ENCODE results near the gene SSH2. TPM values are rescaled to one million over a fixed set of nuclear protein-coding genes. Genes with fewer than 3 reads are reported as not detected.

Gene SSH2
- total RNA-seq, 4 donors from 2014 or later: 140 to 241 (median 172) TPM

GRCh38 chr17:29579866-29580771 lies 349.9 kb downstream of the SSH2 start:
- DNase-seq (peak; percentile 62 to 83), ATAC-seq (peak; percentile 76 to 92)
- intact Hi-C loops (cut with DNase I; ENCODE audit: low total_unique reads) (loop anchor here (1.0 to 10.0 kb wide), 6 partner anchors 11 to 513 kb away; partner anchors contain the start of gene SSH2), in situ Hi-C loops (cut with MboI; ENCODE audit: low sequenced_read_pairs in 4 of 4) (loop anchor here in 2 of 4 donors (10.0 to 25.0 kb wide), 2 partner anchors 205 to 357 kb away; partner anchors contain the start of genes EFCAB5 (in 1 of the 2) and SSH2 (in 1 of the 2))
- Histone ChIP-seq H3K4me3 (no peak overlapping the region), H3K9me3 (no peaks in the 10 kb centered on the region), H3K27me3 (no peaks in the 10 kb centered on the region), H3K27ac (peak overlapping the region in 3 of 4 donors; percentile 2 to 53 (median 31)), H3K4me1 (peaks cover 23 to 28% of the 10 kb centered on the region in 2 donors), H3K36me3 (peaks cover 0 to 71% of the 10 kb centered on the region in 2 donors)
- peak; percentile 82 to 95 (median 94) for TF ChIP-seq CTCF (IDR thresholded peaks at IDR 0.05 in 4 of 5, conservative IDR thresholded peaks at IDR 0.05 in 1 of 5)
- TF ChIP-seq POLR2A (IDR thresholded peaks at IDR 0.05): no peak

GRCh38 chr17:29578626-29579485 lies 351.2 kb downstream of the SSH2 start:
- peaks cover 13 to 15% of the 10 kb centered on the region in 2 donors for H3K4me1 ChIP-seq
- H3K27me3 ChIP-seq: no peaks in the 10 kb centered on the region
- DNase-seq (no peak), ATAC-seq (no peak)
- in situ Hi-C loops (cut with MboI; ENCODE audit: low sequenced_read_pairs in 4 of 4): loop anchor here in 2 of 4 donors (10.0 to 25.0 kb wide), 2 partner anchors 206 to 358 kb away; partner anchors contain the start of genes EFCAB5 (in 1 of the 2) and SSH2 (in 1 of the 2)
- H3K36me3 ChIP-seq: peaks cover 0 to 82% of the 10 kb centered on the region in 2 donors
- H3K9me3 ChIP-seq: no peaks in the 10 kb centered on the region
- TF ChIP-seq CTCF (IDR thresholded peaks at IDR 0.05 in 4 of 5, conservative IDR thresholded peaks at IDR 0.05 in 1 of 5) (no peak), POLR2A (IDR thresholded peaks at IDR 0.05) (no peak)
- intact Hi-C loops (cut with DNase I; ENCODE audit: low total_unique reads): no loop called here
- H3K4me3 ChIP-seq: no peak overlapping the region
- no peak overlapping the region for H3K27ac ChIP-seq

- in situ Hi-C loops (cut with MboI; ENCODE audit: low sequenced_read_pairs in 4 of 4): loop anchor here in 2 of 4 donors (10.0 to 25.0 kb wide), 2 partner anchors 207 to 360 kb away; partner anchors contain the start of genes EFCAB5 (in 1 of the 2) and SSH2 (in 1 of the 2)
- peak in 1 of 2 donors; percentile 14 for DNase-seq
- Histone ChIP-seq H3K4me3 (no peak overlapping the region), H3K27ac (no peak overlapping the region), H3K4me1 (peaks cover 3 to 11% of the 10 kb centered on the region in 2 donors), H3K36me3 (peaks cover 0 to 77% of the 10 kb centered on the region in 2 donors), H3K9me3 (no peaks in the 10 kb centered on the region), H3K27me3 (no peaks in the 10 kb centered on the region)
- TF ChIP-seq POLR2A (IDR thresholded peaks at IDR 0.05) (no peak), CTCF (IDR thresholded peaks at IDR 0.05 in 4 of 5, conservative IDR thresholded peaks at IDR 0.05 in 1 of 5) (no peak)
- intact Hi-C loops (cut with DNase I; ENCODE audit: low total_unique reads): no loop called here
- no peak for ATAC-seq
Observed at GRCh38 chr17:29577385-29578211, 352.4 kb downstream of the SSH2 start.

GRCh38 chr17:29577001-29577370 lies 353.0 kb downstream of the SSH2 start:
- Histone ChIP-seq H3K9me3 (no peaks in the 10 kb centered on the region), H3K4me3 (no peak overlapping the region), H3K27ac (no peak overlapping the region), H3K4me1 (peaks cover 5 to 6% of the 10 kb centered on the region in 2 donors), H3K27me3 (no peaks in the 10 kb centered on the region), H3K36me3 (peaks cover 0 to 72% of the 10 kb centered on the region in 2 donors)
- TF ChIP-seq CTCF (IDR thresholded peaks at IDR 0.05 in 4 of 5, conservative IDR thresholded peaks at IDR 0.05 in 1 of 5): no peak
- no peak for TF ChIP-seq POLR2A (IDR thresholded peaks at IDR 0.05)
- DNase-seq (no peak), ATAC-seq (no peak)
- in situ Hi-C loops (cut with MboI; ENCODE audit: low sequenced_read_pairs in 4 of 4): loop anchor here in 2 of 4 donors (10.0 to 25.0 kb wide), 2 partner anchors 208 to 360 kb away; partner anchors contain the start of genes EFCAB5 (in 1 of the 2) and SSH2 (in 1 of the 2)
- intact Hi-C loops (cut with DNase I; ENCODE audit: low total_unique reads): no loop called here
